Measurements from ENCODE around the gene PTPRCAP.
A peak's percentile ranks its signal among the peaks of the same experiment; 100 is the strongest.

PTPRCAP gene

GRCh38 chr11:67441731-67442351 is 4.4 kb upstream of the PTPRCAP start:
- no peak for DNase-seq (ENCODE audit: extremely low read depth in 1 of 2, low read depth in 1 of 2)

DNA sequence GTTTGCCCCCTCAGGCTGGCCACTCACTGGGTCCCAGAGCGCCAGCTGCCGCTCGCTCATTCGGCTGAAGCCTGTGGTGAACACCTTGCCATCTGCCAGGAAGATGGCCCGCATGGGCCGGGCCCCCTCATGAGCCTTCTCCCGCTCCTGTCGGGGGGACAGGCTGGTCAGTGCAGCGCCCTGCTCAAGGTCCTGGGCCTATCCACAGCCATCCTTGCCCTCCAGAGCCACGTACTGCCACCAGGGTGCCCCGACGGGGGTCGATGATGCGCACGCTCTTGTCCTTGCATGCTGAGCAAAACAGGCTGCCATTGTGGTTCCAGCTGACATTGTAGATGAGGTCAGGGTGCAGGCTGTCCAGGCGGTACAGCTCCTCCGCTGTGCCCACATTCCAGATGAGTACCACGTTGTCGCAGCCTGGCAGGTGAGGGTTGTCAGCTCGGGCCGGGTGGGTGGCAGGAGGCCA is 3.6 kb upstream of the PTPRCAP start:
- DNase-seq (ENCODE audit: extremely low read depth in 1 of 2, low read depth in 1 of 2) = no peak

GRCh38 chr11:67440229-67441097 is 3.0 kb upstream of the PTPRCAP start:
- no peak for DNase-seq (ENCODE audit: extremely low read depth in 1 of 2, low read depth in 1 of 2)

GRCh38 chr11:67439321-67440228 is 2.1 kb upstream of the PTPRCAP start:
- DNase-seq (ENCODE audit: extremely low read depth in 1 of 2, low read depth in 1 of 2) = no peak

GRCh38 chr11:67438158-67438902 is 848 bp upstream of the PTPRCAP start:
- peak; percentile 45 to 61 for DNase-seq (ENCODE audit: extremely low read depth in 1 of 2, low read depth in 1 of 2)

- DNase-seq (ENCODE audit: extremely low read depth in 1 of 2, low read depth in 1 of 2) = no peak
Observed at GRCh38 chr11:67437809-67438157, 301 bp upstream of the PTPRCAP start.

GRCh38 chr11:67436459-67437081 is 912 bp downstream of the PTPRCAP start:
- peak in 1 of 2 donors; percentile 47 for DNase-seq (ENCODE audit: extremely low read depth in 1 of 2, low read depth in 1 of 2)

DNA sequence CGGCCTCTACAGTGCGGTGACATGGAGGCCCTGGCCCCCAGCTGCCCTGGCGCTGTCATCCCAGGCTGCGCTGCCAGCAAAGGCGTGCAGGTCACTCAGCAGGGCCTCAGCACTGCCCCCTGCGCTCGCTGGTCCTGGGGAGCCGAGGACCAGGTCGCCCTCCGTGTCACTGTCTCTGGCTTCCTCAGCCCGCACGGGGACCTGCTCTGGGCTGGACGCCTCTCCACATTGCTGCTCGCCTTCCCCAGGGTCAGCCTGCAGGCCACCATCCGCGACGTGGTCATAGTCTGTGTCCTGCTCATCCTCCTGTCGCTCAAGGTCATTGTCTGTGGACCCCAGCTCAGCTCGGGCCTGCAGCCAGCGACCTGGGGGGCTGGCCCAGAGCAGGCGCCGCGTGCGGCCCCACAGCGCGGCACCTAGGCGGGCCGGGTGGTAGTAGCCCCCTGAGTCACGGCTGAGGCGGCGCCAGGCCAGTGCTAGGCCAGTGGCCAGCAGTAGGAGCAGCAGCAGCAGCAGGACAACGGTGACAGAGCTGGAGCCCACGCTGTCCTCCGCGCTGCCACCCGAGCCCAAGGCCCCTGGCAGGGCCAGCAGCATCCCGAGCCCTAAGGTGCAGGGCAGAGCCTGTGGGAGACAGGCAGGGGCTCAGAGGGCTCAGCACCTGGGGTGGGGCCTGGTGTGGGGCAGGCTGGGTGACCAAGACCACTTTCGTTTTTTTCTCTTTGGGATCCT is 1.6 kb downstream of the PTPRCAP start:
- DNase-seq (ENCODE audit: extremely low read depth in 1 of 2, low read depth in 1 of 2) = no peak

DNA sequence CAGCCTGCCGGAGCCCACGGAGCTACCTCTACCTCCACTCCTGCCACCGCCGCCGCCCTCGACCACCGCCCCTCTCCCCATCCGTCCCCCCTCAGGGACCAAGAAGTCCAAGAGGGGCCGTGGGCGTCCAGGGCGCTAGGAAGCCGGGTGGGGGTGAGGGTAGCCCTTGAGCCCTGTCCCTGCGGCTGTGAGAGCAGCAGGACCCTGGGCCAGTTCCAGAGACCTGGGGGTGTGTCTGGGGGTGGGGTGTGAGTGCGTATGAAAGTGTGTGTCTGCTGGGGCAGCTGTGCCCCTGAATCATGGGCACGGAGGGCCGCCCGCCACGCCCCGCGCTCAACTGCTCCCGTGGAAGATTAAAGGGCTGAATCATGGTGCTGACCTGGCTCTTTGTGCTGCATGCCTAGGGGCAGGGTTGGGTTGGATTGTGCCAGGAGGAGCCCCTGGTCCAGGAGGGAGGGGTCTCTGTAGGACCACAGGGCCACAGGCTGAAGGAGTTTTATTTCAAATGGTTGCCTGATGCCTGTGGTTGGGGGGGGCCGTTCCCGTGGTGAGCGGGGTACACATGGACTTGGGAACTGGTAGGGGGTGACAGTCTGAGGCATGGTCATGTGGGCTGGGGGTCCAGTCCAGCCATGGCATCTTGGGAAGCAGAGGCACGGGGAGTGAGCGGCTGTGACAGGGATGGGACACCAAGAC is 2.3 kb downstream of the PTPRCAP start:
- DNase-seq (ENCODE audit: extremely low read depth in 1 of 2, low read depth in 1 of 2) = no peak

GRCh38 chr11:67434395-67434881 is 3.0 kb downstream of the PTPRCAP start:
- DNase-seq (ENCODE audit: extremely low read depth in 1 of 2, low read depth in 1 of 2) = no peak

- no peak for DNase-seq (ENCODE audit: extremely low read depth in 1 of 2, low read depth in 1 of 2)
Observed at GRCh38 chr11:67433536-67434394, 3.7 kb downstream of the PTPRCAP start.

GRCh38 chr11:67432655-67433349 is 4.7 kb downstream of the PTPRCAP start:
- DNase-seq (ENCODE audit: extremely low read depth in 1 of 2, low read depth in 1 of 2) = no peak

DNA sequence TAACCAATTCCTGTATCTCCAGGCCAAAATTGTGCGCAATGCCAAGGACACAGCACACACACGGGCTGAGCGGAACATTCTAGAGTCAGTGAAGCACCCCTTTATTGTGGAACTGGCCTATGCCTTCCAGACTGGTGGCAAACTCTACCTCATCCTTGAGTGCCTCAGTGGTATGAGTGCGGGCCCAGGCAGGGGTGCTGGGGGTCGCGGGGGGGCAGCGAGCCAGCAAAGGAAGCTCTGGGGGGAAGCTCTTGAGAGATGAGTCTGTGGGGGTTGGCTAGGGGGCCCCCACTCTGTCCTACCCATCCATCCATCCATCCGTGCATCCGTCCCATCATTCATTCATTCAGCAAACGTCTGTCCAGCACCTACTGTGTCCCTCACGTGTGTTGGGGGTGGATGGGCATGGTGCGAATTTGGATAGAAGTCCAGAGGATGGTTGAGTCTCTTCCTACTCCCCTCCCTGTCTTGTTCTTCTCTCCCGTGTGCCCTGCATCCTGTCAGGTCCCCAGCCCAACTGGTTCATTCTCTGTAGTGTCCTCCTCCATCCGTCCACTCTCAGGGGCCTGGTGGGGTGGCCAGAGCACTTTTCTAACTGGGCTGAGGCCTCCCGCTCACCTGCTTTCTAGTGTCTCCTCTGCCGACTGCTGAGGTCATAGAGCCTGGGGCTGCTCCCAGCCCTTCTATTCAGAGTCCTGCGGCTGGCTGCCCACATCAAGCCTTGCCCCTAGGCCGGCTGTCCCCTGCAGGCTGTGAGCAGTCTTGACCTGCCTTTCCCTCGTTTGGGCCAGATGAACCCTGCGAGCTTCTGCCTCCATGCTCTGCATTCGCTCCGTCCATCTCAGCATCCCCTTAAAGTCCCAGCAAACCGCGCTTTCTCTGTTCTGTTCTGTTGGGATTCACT is 5.9 kb downstream of the PTPRCAP start:
- no peak for DNase-seq (ENCODE audit: extremely low read depth in 1 of 2, low read depth in 1 of 2)

DNA sequence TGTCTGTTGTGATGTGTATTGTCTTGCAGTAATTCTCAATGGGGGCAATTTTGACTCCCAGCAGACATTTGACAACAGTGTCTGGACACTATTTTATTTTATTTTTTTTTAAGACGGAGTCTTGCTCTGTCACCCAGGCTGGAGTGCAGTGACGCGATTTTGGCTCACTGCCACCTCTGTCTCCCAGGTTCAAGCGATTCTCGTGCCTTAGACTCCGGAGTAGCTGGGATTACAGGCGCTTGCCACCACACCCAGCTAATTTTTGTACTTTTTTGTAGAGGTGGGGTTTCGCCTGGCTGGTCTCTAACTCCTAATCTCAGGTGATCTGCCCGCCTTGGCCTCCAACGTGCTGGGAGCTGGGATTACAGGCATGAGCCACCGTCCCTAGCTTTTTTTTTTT is 7.8 kb downstream of the PTPRCAP start:
- DNase-seq (ENCODE audit: extremely low read depth in 1 of 2, low read depth in 1 of 2) = no peak

GRCh38 chr11:67429038-67429668 is 8.3 kb downstream of the PTPRCAP start:
- no peak for DNase-seq (ENCODE audit: extremely low read depth in 1 of 2, low read depth in 1 of 2)

All from activated CD8-positive, alpha-beta memory T cell treated with anti-CD3 and anti-CD28 coated beads for 1 hour (primary cell).